Gastrocnemius medialis (tissue), 4 donors: Measurements from ENCODE around the gene RAD18.

ENCODE experiments used
- POLR2A ChIP-seq, 2 donors: fragments of 450-650 bp; IDR thresholded peaks; one replicate each; pipeline ENCODE4 v1.6.1; 2017; ENCODE audit warnings: antibody characterized with exemption in 2 of 2, mild to moderate bottlenecking in 2 of 2, moderate library complexity in 2 of 2
- TF ChIP-seq, protein P1 (sequence below), 5 experiments: fragments of 450-650 bp in 3 of 5; fragments of 200-600 bp in 2 of 5; sonication (generic) in 2 of 5; IDR thresholded peaks in 4 of 5; conservative IDR thresholded peaks in 1 of 5; 1 replicate in 4 of 5; 2 replicates in 1 of 5; pipeline ENCODE4 v1.5.1; 2016 to 2019; ENCODE audit warnings: antibody characterized with exemption in 5 of 5, mild to moderate bottlenecking in 3 of 5, moderate library complexity in 3 of 5

DNA sequence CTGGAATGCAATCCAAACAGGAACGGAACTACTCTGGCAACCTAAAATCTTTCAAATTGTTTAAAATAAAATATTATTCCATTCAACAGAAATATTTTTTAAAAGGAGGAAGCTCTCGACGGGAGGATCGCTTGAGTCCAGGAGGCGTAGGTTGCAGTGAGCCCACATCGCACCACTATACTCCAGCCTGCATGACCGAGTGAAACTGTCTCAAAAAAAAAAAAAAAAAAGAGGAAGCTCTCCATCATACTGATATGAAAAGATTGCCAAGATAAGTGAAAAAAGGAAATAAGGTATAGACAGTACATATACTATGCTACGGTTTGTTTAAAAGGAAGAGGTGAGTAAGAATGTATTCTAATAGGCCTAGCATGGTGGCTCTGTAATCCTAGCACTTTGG is 3.6 kb downstream of the RAD18 start:
- TF ChIP-seq, protein P1, sequence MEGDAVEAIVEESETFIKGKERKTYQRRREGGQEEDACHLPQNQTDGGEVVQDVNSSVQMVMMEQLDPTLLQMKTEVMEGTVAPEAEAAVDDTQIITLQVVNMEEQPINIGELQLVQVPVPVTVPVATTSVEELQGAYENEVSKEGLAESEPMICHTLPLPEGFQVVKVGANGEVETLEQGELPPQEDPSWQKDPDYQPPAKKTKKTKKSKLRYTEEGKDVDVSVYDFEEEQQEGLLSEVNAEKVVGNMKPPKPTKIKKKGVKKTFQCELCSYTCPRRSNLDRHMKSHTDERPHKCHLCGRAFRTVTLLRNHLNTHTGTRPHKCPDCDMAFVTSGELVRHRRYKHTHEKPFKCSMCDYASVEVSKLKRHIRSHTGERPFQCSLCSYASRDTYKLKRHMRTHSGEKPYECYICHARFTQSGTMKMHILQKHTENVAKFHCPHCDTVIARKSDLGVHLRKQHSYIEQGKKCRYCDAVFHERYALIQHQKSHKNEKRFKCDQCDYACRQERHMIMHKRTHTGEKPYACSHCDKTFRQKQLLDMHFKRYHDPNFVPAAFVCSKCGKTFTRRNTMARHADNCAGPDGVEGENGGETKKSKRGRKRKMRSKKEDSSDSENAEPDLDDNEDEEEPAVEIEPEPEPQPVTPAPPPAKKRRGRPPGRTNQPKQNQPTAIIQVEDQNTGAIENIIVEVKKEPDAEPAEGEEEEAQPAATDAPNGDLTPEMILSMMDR (IDR thresholded peaks at IDR 0.05 in 4 of 5, conservative IDR thresholded peaks at IDR 0.05 in 1 of 5) = no peak
- TF ChIP-seq POLR2A (IDR thresholded peaks at IDR 0.05) = no peak
